Cardiac ventricle fibroblast (primary cell): ENCODE data around the gene APPL1. TPM values are rescaled to one million over a fixed set of nuclear protein-coding genes. Genes with fewer than 3 reads are reported as not detected.

Experiments used
- total RNA-seq: library from RNA; depleted of rRNA; stranded (reverse); fragments of >200 nt; gene quantifications from 2 replicates; pipeline ENCODE4 v1.2.3, GENCODE V29; 2015

APPL1 gene
- total RNA-seq: 21.3 and 26.6 TPM in 2 replicates

DNA sequence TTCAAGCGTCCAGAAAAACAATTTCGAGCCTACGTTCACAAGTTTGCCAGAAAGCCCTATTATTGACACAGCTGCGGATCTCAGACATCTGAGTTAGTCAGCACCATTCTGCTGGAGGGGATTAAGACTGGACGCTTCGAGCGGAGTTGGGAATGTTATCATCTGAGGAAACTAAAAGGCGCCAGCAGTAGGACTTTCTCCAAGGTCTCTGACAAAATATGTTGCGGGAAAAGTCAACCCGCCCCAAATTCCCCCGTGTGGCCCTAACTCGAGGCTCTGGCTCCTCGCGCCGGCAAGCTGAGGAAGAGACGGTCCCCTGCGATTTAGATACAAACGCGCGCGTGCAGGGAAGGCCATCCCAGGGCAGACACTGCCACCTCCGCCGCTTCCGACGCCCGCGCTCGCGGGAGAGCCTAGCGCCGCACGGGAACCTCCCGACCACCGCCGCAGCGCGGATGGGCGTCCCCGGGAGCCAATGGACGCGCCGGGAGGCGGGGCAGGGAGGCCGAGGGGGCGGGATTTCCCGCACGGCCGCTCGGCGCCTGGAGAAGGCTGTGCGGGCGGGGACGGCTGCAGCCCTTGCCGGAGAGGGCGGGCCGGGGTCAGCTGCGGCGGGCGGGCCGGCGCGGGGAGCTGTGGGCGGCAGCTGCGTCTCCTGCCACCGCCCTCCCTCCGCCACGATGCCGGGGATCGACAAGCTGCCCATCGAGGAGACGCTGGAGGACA lies at the start of gene APPL1:
Gene APPL1 (plus strand): TSS at position 526 of the 726 bp plus-strand sequence. CDS start 155 bp downstream, at position 681.

DNA sequence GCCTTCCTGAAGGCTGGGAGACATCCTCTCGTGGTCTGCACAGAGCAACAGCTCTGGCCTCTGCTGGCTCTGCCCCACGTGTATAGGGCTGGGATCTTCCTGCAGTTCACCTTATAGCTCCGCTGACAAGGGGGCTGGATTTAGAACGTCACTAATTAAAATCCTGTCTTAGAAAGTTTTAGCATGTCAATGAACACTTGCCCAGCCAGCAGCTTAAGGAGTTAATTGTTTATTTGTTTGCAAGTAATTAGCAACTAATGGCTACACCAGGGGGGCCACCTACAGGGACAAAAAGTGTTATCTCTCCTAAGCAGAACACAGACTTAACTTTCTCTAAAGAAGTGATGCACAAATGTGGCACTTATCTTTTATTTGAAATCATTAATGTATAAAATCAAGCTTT lies 27.6 kb upstream of the APPL1 start, which contains the start of gene HESX1:
Gene HESX1 (minus strand): TSS at position 84 of the 403 bp plus-strand sequence. CDS start 60 bp downstream, at position 24.

DNA sequence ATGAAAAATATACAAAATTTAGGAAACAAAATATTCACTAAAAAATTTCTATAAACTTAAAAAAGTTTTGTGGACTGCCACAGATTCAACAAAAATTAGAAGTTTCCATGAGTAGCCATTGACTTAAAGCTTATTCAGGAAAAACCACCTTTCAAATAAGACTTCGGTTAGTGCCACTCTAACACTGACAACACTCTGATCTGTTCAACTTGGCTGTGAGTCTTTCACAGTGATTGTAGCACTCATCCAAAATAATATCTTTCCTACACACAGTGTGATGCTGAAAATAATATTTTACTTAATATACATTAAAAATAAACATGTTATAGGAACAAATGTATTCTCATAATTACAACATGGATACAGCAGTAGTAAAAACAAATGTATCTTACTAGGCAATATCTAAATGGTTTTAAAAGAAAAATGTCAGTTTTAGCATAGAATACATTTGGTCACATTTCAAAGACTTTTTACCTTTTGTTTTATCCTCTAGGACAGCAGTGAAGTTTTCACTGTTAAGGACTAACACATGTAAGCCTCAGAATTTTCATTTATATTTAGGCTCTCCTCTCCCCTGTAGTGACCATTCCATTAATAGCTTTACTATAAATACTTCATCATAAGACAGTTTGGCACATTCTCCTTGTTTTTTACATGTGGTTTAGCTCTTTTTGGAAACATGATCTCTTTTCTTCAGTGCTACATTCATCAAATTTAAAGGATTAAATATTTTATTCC lies 64.8 kb downstream of the APPL1 start, which contains the start of gene ASB14:
Gene ASB14 (minus strand): TSS at position 527 of the 738 bp plus-strand sequence. CDS start 652 bp downstream, outside the sequence.

Other genes starting within 250 kb of the APPL1 start
- gene SPATA12, start 167.1 kb upstream of the APPL1 start, total RNA-seq: 0.12 TPM in 1 of 2 replicates, not detected in the other
- gene IL17RD, start 62.4 kb upstream of the APPL1 start, total RNA-seq: 1.00 and 1.9 TPM in 2 replicates
- gene HESX1, start 27.8 kb upstream of the APPL1 start, total RNA-seq: 0.19 and 0.49 TPM in 2 replicates
- not detected in 2 replicates for gene ASB14, start 65.0 kb downstream of the APPL1 start, total RNA-seq